Stimulated activated CD4-positive, alpha-beta T cell treated with anti-CD3 and anti-CD28 coated beads, Interleukin-1b, Interleukin-23, amount 100 ng/mL, for 1 hour (primary cell): ENCODE measurements around the gene UBC.

Experiments used
- DNase-seq, 2 donors: peaks; one replicate each; pipeline ENCODE4 v3.0.0-alpha.2; 2020; ENCODE audit warnings: low read depth in 2 of 2

Gene UBC

DNA sequence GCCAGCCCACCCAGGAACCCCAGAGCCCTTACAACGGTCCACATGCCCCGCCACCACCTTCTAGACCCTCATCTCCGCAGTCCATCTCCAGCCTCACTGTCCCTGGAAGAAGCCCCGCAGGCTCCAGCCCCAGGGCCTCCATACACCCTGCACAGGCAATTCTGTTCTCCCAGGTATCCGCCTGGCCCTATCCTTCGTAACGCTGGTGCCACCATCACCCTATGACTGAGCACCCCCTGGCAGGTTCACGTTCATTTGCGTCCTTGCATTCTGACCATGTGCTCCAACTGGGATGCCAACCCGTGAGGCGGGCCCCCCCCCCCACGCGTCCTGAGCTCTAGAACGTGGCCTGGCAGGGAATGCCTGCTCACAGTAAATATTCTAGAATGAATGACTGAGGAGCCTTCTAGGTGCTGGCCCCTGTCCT, 50.1 kb downstream of the UBC start:
- DNase-seq: no peak

DNA sequence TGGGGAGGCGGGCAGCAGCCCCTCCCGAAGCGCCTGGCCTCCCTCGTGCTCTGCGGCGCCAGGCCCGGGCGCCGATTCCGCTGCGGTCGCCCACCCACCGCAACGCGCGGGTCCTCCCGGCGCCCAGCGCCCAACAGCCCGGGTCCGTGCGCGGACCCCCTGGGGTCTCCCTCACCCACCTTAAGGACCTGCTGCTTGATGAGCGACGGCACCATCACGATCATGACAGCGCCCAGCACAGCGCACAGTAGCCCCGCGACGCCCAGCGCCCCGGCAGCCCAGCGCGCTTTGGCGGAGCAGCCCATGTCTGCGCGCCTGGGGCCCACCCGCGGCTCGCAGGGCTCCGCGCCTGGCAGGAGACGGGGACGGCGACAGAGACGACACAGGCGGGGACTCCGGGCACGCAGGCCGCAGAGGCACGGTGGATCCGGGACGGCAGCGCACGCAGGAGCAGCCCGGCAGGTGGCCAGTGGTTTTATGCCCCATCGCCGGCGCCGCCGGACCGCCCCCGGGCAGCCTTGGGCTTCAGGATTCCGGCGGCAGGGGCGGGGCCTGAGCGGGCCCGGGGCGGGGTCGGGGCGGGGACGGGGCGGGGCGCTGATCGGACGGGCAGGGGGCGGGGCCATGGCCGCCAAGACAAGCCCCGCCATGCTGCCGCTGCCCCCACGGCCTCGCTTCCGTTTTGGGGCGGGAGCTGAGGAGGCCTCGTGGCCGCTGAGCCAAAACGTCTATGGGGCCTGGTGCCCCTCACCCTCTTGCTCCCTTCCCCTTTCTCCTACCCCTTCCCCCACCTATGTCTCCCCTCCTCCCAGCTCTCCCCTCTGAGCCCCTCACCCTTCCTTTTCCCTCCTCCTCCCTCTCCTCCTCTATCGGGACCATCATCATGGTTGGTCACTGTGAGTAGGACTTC, 50.8 kb downstream of the UBC start, which contains the start of gene SCARB1:
Gene SCARB1 (minus strand): TSS at position 449 of the 910 bp plus-strand sequence. CDS start 144 bp downstream, at position 305.
- DNase-seq: peak; percentile 46 to 68

- DNase-seq: no peak
Measured at GRCh38 chr12:124862768-124863415, 51.6 kb downstream of the UBC start.

- DNase-seq: no peak
Measured at GRCh38 chr12:124861898-124862676, 52.4 kb downstream of the UBC start.
